K562 (cell line): Measurements from ENCODE around the gene TMEM168. TPM values are rescaled to one million over a fixed set of nuclear protein-coding genes. Genes with fewer than 3 reads are reported as not detected.
A peak's percentile ranks its signal among the peaks of the same experiment; 100 is the strongest.

Experiments
- HMGN3 ChIP-seq: IDR thresholded peaks from 2 replicates; pipeline ENCODE4 v1.6.1; 2011; ENCODE audit warnings: borderline replicate concordance, low read depth, mild to moderate bottlenecking, mixed read lengths, low read length; ENCODE audit not compliant: insufficient read length; ENCODE audit errors: extremely low read depth
- KDM4B ChIP-seq, 2 experiments: fragments of 450-650 bp in 1 of 2; sonication (generic) in 1 of 2; IDR thresholded peaks; 2 replicates each; pipeline ENCODE4 v1.6.1; 2016 to 2017; ENCODE audit warnings: borderline replicate concordance in 2 of 2, antibody characterized with exemption in 1 of 2, low read depth in 1 of 2, mild to moderate bottlenecking in 1 of 2
- MIER1 ChIP-seq: fragments of 450-650 bp; IDR thresholded peaks from 2 replicates; pipeline ENCODE4 v1.6.1; 2016; ENCODE audit warnings: antibody characterized with exemption, mild to moderate bottlenecking, low read depth
- ZFP1 ChIP-seq: fragments of 450-650 bp; formaldehyde crosslinking; IDR thresholded peaks from 2 replicates; pipeline ENCODE4 v1.4.0; 2020; ENCODE audit warnings: mild to moderate bottlenecking, mixed read lengths
- ZFPM2 ChIP-seq: fragments of 250-450 bp; sonication (Bioruptor Pico); IDR thresholded peaks from 2 replicates; pipeline ENCODE4 v1.5.1; 2022; ENCODE audit warnings: mild to moderate bottlenecking
- ZNF133 ChIP-seq: fragments of 250-450 bp; sonication (Bioruptor Pico); IDR thresholded peaks from 2 replicates; pipeline ENCODE4 v1.4.0; 2020; ENCODE audit warnings: mild to moderate bottlenecking
- ZNF184 ChIP-seq: sonication (generic); formaldehyde crosslinking; IDR thresholded peaks from 2 replicates; pipeline ENCODE4 v1.5.0; 2020; ENCODE audit warnings: missing genetic modification reagents
- polyA plus RNA-seq, 8 experiments: library from polyadenylated mRNA; depleted of rRNA in 4 of 8; stranded (reverse) in 5 of 8; unstranded in 3 of 8; fragments of >200 nt; fragmentation: Nextera tagmentation in 2 of 8; fragmentation: Illumina TruSeq in 1 of 8; extraction: Ambion mirVana in 2 of 8; extraction: Trizol in 1 of 8; gene quantifications; 2 replicates each; pipeline versions ENCODE4 v1.2.1 to v1.2.3, GENCODE V29; 2011 to 2014; ENCODE audit warnings: inconsistent platforms in 1 of 8, missing spikeins in 1 of 8
- total RNA-seq, 7 experiments: library from RNA; depleted of rRNA in 6 of 7; stranded (reverse); fragments of >200 nt in 6 of 7; fragmentation: Illumina TruSeq in 2 of 7; extraction: Trizol in 2 of 7; gene quantifications; 2 replicates each; pipeline versions ENCODE4 v1.2.1 to v1.2.3, GENCODE V29; 2011 to 2021; ENCODE audit warnings: low replicate concordance in 1 of 7
- TF ChIP-seq, protein P1 (sequence below), 2 experiments: fragments of 450-650 bp; formaldehyde crosslinking in 1 of 2; IDR thresholded peaks; 2 replicates each; pipeline versions ENCODE4 v1.4.0 to v1.6.1; 2014 to 2020; ENCODE audit warnings: mild to moderate bottlenecking in 2 of 2, borderline replicate concordance in 1 of 2, low read depth in 1 of 2
- TF ChIP-seq, protein P2 (sequence below): fragments of 450-650 bp; IDR thresholded peaks from 2 replicates; pipeline ENCODE4 v1.6.1; 2016; ENCODE audit warnings: mild to moderate bottlenecking
- TF ChIP-seq, protein P3 (sequence below): sonication (generic); IDR thresholded peaks from 2 replicates; pipeline ENCODE4 v1.6.1; 2016
- TF ChIP-seq, protein P4 (sequence below): fragments of 250-450 bp; sonication (Bioruptor Pico); IDR thresholded peaks from 2 replicates; pipeline ENCODE4 v1.5.0; 2020; ENCODE audit warnings: mild to moderate bottlenecking, borderline replicate concordance

TMEM168 gene
- total and polyA plus RNA-seq, 9 of the 15 experiments (the other 6 are each of a cell fraction or from before 2014, with no cell fraction given) = 19.7 to 50.7 (median 25.4) TPM

DNA sequence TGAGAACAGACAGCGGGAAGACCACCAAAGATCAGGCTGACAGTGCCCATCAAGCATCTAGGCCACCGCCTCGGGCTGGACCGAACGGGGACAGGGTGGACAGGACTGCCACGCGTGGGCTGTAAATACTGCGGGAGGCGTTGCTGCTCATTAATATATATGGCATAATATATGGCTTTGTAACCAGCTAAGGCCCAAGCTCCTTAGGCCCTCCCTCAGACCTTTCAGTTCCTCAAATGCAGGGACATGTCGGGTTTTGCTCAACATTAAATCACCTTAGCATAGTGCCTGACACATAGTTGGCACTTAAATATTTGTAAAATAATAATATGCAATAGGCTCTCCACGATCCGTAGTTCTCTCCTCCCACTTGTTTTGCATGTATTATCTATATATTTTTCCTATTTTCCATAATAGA lies 402 bp upstream of the TMEM168 start (continued):
- TF ChIP-seq, protein P1, sequence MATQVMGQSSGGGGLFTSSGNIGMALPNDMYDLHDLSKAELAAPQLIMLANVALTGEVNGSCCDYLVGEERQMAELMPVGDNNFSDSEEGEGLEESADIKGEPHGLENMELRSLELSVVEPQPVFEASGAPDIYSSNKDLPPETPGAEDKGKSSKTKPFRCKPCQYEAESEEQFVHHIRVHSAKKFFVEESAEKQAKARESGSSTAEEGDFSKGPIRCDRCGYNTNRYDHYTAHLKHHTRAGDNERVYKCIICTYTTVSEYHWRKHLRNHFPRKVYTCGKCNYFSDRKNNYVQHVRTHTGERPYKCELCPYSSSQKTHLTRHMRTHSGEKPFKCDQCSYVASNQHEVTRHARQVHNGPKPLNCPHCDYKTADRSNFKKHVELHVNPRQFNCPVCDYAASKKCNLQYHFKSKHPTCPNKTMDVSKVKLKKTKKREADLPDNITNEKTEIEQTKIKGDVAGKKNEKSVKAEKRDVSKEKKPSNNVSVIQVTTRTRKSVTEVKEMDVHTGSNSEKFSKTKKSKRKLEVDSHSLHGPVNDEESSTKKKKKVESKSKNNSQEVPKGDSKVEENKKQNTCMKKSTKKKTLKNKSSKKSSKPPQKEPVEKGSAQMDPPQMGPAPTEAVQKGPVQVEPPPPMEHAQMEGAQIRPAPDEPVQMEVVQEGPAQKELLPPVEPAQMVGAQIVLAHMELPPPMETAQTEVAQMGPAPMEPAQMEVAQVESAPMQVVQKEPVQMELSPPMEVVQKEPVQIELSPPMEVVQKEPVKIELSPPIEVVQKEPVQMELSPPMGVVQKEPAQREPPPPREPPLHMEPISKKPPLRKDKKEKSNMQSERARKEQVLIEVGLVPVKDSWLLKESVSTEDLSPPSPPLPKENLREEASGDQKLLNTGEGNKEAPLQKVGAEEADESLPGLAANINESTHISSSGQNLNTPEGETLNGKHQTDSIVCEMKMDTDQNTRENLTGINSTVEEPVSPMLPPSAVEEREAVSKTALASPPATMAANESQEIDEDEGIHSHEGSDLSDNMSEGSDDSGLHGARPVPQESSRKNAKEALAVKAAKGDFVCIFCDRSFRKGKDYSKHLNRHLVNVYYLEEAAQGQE (IDR thresholded peaks at IDR 0.05; ENCODE audit: borderline replicate concordance) = 0 out of 2 replicates have a peak, but pooled peaks have one; percentile 33
- TF ChIP-seq, protein P1 (CRISPR knock-in tag; IDR thresholded peaks at IDR 0.05; ENCODE audit: low read depth) = no peak
- no peak for TF ChIP-seq MIER1
- TF ChIP-seq, protein P2, sequence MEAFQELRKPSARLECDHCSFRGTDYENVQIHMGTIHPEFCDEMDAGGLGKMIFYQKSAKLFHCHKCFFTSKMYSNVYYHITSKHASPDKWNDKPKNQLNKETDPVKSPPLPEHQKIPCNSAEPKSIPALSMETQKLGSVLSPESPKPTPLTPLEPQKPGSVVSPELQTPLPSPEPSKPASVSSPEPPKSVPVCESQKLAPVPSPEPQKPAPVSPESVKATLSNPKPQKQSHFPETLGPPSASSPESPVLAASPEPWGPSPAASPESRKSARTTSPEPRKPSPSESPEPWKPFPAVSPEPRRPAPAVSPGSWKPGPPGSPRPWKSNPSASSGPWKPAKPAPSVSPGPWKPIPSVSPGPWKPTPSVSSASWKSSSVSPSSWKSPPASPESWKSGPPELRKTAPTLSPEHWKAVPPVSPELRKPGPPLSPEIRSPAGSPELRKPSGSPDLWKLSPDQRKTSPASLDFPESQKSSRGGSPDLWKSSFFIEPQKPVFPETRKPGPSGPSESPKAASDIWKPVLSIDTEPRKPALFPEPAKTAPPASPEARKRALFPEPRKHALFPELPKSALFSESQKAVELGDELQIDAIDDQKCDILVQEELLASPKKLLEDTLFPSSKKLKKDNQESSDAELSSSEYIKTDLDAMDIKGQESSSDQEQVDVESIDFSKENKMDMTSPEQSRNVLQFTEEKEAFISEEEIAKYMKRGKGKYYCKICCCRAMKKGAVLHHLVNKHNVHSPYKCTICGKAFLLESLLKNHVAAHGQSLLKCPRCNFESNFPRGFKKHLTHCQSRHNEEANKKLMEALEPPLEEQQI = no peak
- TF ChIP-seq ZNF133 (CRISPR knock-in tag) = no peak
- TF ChIP-seq ZFP1 = no peak
- TF ChIP-seq, protein P3, sequence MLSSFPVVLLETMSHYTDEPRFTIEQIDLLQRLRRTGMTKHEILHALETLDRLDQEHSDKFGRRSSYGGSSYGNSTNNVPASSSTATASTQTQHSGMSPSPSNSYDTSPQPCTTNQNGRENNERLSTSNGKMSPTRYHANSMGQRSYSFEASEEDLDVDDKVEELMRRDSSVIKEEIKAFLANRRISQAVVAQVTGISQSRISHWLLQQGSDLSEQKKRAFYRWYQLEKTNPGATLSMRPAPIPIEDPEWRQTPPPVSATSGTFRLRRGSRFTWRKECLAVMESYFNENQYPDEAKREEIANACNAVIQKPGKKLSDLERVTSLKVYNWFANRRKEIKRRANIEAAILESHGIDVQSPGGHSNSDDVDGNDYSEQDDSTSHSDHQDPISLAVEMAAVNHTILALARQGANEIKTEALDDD = no peak
- no peak for TF ChIP-seq ZNF184
- TF ChIP-seq, protein P4, sequence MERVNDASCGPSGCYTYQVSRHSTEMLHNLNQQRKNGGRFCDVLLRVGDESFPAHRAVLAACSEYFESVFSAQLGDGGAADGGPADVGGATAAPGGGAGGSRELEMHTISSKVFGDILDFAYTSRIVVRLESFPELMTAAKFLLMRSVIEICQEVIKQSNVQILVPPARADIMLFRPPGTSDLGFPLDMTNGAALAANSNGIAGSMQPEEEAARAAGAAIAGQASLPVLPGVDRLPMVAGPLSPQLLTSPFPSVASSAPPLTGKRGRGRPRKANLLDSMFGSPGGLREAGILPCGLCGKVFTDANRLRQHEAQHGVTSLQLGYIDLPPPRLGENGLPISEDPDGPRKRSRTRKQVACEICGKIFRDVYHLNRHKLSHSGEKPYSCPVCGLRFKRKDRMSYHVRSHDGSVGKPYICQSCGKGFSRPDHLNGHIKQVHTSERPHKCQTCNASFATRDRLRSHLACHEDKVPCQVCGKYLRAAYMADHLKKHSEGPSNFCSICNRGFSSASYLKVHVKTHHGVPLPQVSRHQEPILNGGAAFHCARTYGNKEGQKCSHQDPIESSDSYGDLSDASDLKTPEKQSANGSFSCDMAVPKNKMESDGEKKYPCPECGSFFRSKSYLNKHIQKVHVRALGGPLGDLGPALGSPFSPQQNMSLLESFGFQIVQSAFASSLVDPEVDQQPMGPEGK (CRISPR knock-in tag) = no peak
- TF ChIP-seq KDM4B (IDR thresholded peaks at IDR 0.05; ENCODE audit: borderline replicate concordance in 2 of 2, low read depth in 1 of 2) = no peak
- no peak for TF ChIP-seq HMGN3
- TF ChIP-seq ZFPM2 (CRISPR knock-in tag) = no peak
